HL-60 (cell line): ENCODE results near the gene MAS1L.

Experiments used
- DNase-seq, 2 experiments: peaks; one replicate each; pipeline ENCODE4 v3.0.0-alpha.2; 2010 to 2020; ENCODE audit warnings: low read depth in 1 of 2, low spot score in 1 of 2
- H3K27ac ChIP-seq: fragments of 250-450 bp; sonication (Bioruptor Pico); replicated peaks from 2 replicates; pipeline ENCODE4 v1.5.1; 2020; ENCODE audit warnings: mild to moderate bottlenecking, moderate library complexity
- H3K27me3 ChIP-seq: fragments of 250-450 bp; sonication (Bioruptor Pico); 2 replicates; pipeline ENCODE4 v1.5.1; 2021; ENCODE audit warnings: mild to moderate bottlenecking, moderate library complexity; ENCODE audit not compliant: insufficient read depth, poor library complexity, severe bottlenecking
- H3K4me3 ChIP-seq: replicated peaks from 2 replicates; pipeline ENCODE4 v1.5.1; 2011; ENCODE audit warnings: mild to moderate bottlenecking, control low read depth, low read length; ENCODE audit not compliant: insufficient read depth
- CTCF ChIP-seq: IDR thresholded peaks from one replicate; pipeline ENCODE4 v1.5.1; 2011; ENCODE audit warnings: low read length, control low read depth, inconsistent platforms; ENCODE audit not compliant: insufficient read depth
- GABPA ChIP-seq: IDR thresholded peaks from 2 replicates; pipeline ENCODE4 v1.6.1; 2012; ENCODE audit warnings: low read depth
- POLR2AphosphoS5 ChIP-seq: IDR thresholded peaks from 2 replicates; pipeline ENCODE4 v1.6.1; 2012; ENCODE audit warnings: low read depth
- REST ChIP-seq: IDR thresholded peaks from 2 replicates; pipeline ENCODE4 v1.6.1; 2012; ENCODE audit warnings: low read depth; ENCODE audit not compliant: insufficient replicate concordance
- SPI1 ChIP-seq: IDR thresholded peaks from 2 replicates; pipeline ENCODE4 v1.6.1; 2012; ENCODE audit warnings: low read depth, mild to moderate bottlenecking, borderline replicate concordance
- long read RNA-seq: library from polyadenylated mRNA; unstranded; transcript quantifications from one replicate; pipeline ENCODE4 v2.0.0, GENCODE V29; 2020

MAS1L gene
- long read RNA-seq, result 0 reads

- DNase-seq, result no peak
- no peak within 1 kb of the TSS for H3K4me3 ChIP-seq
- H3K27me3 ChIP-seq, result no peaks in the 10 kb centered on the region
- TF ChIP-seq POLR2AphosphoS5, result no peak
- no peak for TF ChIP-seq GABPA
- TF ChIP-seq SPI1, result no peak
- no peak for TF ChIP-seq REST
- no peak for TF ChIP-seq CTCF
- no peak within 1 kb of the TSS for H3K27ac ChIP-seq
Measured at GRCh38 chr6:29487660-29488059, at the start of gene MAS1L. TSS of gene MAS1L (minus strand) at chr6:29487956. CDS start at chr6:29487902, 54 bp downstream.

- TF ChIP-seq REST (no peak), GABPA (no peak), CTCF (no peak), SPI1 (no peak), POLR2AphosphoS5 (no peak)
- no peak for DNase-seq
- Histone ChIP-seq H3K27me3 (no peaks in the 10 kb centered on the region), H3K27ac (no peak overlapping the region), H3K4me3 (no peak overlapping the region)
Measured at GRCh38 chr6:29532320-29532951, 44.7 kb upstream of the MAS1L start.

- no peak overlapping the region for H3K4me3 ChIP-seq
- no peak for DNase-seq
- no peak overlapping the region for H3K27ac ChIP-seq
- H3K27me3 ChIP-seq, result no peaks in the 10 kb centered on the region
- TF ChIP-seq REST (no peak), POLR2AphosphoS5 (no peak), GABPA (no peak), CTCF (no peak), SPI1 (no peak)
Measured at GRCh38 chr6:29531668-29532067, 43.9 kb upstream of the MAS1L start.
